Fibroblast of upper back skin (primary cell): ENCODE data around the gene LPCAT2.

Experiments
- DNase-seq: peaks from one replicate; pipeline ENCODE4 v3.0.0-alpha.2; 2013

LPCAT2 gene

GRCh38 chr16:55559933-55560516, 51.2 kb downstream of the LPCAT2 start:
- DNase-seq = no peak

DNA sequence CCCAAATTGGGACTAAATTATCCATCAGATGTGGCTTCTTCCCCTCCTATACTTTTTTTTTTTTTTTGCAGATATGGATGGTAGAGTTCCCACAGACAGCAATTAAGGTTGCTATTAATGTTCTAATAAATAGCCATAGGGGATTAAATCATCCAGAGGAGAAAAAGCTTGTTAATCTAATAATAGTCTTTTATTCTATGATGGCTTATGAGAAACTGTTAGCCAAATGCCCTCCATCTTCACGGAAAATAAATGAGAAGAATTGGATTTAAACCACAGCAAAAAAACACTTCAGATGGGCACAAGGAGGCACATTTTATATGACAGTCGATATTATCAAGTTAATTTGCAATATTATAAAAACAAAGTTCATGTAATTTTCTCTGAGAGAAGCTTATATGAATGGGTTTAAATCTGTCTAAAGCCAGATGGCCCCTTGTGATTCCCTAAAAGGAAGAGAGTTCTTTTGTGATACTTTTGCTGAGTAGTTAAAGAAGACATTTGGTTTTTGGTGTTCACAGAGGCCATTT, 52.5 kb downstream of the LPCAT2 start:
- no peak for DNase-seq

- DNase-seq = peak; percentile 40
These were observed 54.1 kb downstream of the LPCAT2 start for GRCh38 chr16:55562936-55563335.

DNA sequence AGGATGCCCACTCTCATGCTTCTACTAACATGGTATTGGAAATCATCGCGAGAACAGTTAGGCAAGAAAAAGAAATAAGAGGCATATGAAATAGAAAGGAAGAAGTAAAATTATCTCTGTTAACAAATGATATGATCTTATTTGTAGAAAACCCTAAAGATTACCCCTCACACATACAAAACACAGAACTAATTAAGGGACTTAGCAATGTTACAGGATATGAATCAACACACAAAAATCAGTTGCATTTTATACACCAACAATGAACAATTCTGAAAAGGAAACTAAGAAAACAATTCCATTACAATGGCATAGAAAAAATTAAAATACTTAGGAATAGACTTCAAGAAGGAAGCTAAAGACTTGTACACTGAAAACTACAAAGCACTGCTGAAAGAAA, 54.9 kb downstream of the LPCAT2 start:
- DNase-seq = no peak

GRCh38 chr16:55565086-55565485, 56.2 kb downstream of the LPCAT2 start:
- DNase-seq = no peak

DNA sequence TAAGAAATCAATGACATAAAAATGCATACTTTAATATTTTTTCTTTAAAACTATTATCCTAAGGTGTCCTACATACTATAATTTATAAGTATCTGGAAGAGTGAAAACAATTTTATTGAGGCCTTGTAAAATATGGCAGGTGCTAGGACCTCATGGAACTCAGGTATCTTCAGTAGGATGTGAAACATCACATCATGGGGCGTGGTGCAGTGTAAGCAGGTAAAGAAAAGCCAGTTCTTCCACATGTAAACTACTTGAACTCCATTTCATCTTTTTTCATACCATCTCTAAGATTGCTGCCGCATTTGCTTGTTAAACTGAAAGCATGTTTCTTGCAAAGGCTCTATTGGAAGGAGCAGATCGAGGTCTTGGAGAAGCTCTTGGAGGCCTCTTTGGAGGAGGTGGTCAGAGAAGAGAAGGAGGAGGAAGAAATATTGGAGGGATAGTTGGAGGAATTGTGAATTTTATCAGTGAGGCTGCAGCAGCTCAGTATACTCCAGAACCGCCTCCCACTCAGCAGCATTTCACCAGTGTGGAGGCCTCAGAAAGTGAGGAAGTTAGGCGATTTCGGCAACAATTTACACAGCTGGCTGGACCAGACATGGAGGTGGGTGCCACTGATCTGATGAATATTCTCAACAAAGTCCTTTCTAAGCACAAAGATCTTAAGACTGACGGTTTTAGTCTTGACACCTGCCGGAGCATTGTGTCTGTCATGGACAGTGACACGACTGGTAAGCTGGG, 57.7 kb downstream of the LPCAT2 start, which contains the start of gene CAPNS2:
Gene CAPNS2, plus strand, starts transcription at position 253 of the 744 bp plus-strand sequence. Its CDS starts 73 bp downstream, at position 326.
- no peak for DNase-seq

- DNase-seq = peak; percentile 54
These were observed 58.5 kb downstream of the LPCAT2 start for GRCh38 chr16:55567382-55567781.

- DNase-seq = no peak
These were observed 59.3 kb downstream of the LPCAT2 start for GRCh38 chr16:55568207-55568606.

DNA sequence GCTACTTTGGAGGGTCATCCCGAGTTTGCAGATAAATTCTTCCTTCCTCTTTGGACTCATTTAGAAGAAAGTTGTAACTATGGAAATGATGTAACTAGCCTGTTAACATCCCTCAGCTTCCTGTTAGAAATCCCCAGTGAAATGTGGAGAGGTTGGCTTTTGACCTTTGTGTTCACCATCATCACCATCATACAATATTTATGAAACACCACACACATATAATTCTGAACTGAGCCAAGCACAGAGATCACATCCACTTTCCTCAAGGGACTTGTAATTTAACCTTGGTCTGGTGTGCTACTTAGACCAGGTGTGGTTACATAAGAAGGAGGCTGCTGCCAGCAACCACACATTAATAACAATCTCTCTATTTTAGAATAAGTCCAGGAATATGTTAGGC, 60.2 kb downstream of the LPCAT2 start:
- DNase-seq = peak; percentile 98

- no peak for DNase-seq
These were observed 61.3 kb downstream of the LPCAT2 start for GRCh38 chr16:55570159-55570558.

DNA sequence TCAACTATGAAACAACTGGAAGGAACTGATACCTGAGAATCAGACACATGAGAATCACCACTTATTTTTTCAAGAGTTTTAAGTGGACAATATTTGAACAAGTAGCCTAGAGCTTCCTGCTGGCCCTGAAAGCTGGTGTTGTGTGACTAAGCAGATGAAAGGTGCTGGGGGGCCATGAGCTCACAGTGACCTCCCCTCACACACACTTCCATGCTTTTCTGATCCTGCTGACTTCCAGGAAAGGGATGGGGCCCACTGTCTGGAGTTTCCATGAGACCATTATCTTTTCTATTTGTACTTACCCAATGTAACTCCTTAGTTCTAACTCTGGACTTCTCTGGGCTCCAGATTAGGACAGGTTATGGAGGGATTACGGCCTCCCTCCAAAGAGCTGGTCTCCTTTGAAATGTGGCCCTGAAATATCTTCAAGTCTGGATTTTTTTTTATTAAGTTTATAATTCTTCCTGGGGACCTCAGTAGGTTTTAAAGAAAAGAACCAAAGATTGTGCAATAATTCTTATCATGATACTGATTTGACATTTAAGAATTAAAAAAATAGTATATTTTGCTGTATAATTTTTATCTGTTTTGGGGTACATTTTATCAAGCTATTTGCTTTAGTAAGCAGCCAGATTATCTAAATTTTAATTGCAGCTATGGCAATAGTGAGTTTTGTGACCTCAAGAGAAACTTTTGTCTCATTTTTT, 62.5 kb downstream of the LPCAT2 start:
- DNase-seq = no peak

GRCh38 chr16:55572439-55572838, 63.6 kb downstream of the LPCAT2 start:
- DNase-seq = no peak

GRCh38 chr16:55574811-55575210, 65.9 kb downstream of the LPCAT2 start:
- DNase-seq = no peak

GRCh38 chr16:55575496-55575895, 66.6 kb downstream of the LPCAT2 start:
- no peak for DNase-seq

GRCh38 chr16:55576384-55576783, 67.5 kb downstream of the LPCAT2 start:
- no peak for DNase-seq

DNA sequence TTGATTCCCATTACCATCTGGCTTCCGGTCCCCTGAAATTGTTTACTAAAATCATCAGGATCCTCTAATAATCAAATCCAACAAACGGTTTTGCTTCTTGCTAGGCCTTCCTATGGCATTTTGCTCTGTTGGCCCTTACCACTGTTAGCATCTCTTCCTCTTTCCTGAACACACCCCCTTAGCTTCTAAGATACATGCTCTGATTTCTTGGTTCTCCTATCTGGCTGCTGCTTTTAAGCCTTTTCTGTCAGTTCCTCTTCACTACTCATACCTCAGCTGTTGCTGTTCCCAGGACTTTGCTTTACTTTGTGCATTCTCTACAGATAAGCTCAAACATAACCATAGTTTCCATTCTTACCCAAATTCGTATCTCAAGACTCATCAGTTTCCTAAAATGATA, 69.0 kb downstream of the LPCAT2 start:
- DNase-seq = no peak

DNA sequence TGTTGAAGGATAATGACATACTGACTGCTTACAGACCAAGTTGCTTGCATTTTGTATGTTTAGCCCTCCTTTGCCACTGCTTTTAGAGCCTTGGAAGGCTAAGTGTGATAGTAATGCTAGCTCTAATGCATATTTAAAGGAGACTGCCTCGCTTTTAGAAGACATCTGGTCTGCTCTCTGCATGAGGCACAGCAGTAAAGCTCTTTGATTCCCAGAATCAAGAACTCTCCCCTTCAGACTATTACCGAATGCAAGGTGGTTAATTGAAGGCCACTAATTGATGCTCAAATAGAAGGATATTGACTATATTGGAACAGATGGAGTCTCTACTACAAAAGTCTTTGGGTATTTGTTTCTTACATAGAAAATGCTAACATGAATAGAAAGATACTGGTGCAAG, 76.8 kb downstream of the LPCAT2 start:
- no peak for DNase-seq

DNA sequence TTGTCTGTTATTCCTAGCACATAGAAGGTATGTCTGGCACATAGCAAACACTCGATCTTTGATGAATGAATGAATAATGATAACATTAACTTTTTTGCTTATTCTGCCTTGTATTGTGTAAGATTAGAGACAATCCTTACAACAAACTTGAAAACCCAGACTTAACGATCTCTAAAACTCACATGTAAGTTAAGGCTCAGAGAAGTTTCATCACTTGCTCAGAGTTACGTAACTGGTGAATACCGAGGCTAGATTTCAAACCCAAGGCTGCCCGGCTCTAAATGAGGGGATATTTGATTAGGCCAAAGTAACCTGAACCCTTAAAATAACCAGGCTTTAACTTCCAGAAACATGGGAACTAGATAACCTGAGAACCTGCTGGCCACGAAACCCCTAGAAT, 79.9 kb downstream of the LPCAT2 start:
- no peak for DNase-seq

GRCh38 chr16:55592306-55592705, 83.4 kb downstream of the LPCAT2 start:
- no peak for DNase-seq

DNA sequence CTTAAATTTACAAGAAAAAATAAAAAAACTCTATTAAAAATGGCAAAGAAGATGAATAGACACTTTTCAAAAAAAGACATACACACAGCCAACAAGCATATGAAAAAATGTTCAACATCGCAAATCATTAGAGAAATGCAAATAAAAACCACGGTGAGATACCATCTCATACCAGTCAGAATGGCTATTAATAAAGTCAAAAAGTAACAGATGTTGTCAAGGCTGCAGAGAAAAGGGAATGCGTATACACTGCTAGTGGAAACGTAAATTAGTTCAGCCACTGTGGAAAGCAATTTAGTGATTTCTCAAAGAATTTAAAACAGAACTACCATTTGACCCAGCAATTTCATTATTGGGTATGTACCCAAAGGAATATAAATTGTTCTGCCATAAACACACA, 89.1 kb downstream of the LPCAT2 start:
- DNase-seq = peak; percentile 5

- DNase-seq = peak; percentile 16
These were observed 97.0 kb downstream of the LPCAT2 start for GRCh38 chr16:55605754-55606336.

DNA sequence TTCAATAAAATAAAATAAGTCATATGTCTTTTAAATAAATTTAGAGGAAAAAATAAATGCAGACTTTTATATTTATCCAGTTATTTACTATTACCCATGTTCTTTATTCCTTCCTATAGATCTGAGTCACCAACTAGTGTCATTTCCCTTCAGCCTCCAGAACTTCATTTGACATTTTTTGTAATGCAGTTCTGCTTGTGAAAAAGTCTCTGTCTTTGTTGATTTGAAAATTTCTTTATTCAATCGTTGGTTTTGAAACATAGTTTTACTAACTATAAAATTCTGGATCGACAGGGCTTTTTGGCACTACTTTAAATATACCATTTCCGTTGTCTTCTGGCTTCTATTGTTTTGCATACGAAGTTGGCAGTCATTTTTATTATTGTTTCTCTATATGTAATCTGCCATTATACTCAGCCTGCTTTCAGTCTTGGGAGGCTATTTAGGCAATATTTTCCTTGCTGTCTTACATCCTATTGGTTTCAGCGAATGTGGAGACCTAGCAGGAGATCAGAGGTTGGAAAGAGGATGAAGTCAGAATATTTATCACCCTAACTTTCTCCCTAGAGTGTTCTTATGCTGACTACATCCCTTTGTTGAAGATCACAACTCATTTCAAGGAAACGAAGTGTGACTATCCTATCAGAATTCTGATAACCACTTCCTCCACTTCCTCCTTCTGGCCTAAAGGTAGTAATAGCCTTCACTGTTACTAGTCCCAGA, 104.9 kb downstream of the LPCAT2 start:
- no peak for DNase-seq

DNA sequence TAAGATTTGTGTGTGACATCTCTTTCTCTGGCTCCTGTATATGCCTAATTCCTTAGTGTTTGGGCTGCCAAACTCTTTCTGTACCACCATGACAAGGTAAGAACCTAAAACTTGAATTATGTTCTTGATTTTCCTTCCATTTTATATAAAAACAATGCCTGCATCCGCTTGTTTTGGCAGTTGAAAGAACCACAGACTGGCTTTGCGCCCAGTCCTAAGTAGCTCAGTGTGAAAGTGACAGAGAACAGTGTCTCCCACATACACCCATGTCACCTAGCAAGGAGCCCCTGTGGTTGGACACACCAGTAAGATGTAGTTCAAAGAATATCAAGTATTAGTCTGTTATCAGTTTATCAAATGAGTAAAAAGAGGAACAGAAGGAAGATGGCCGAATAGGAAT, 106.2 kb downstream of the LPCAT2 start:
- no peak for DNase-seq
